Ovary (tissue), 3 donors: ENCODE data around the gene GTPBP1.

Source experiments
- CTCF ChIP-seq, 3 donors: fragments of 450-650 bp in 2 of 3; fragments of 200-600 bp in 1 of 3; IDR thresholded peaks; one replicate each; pipeline versions ENCODE4 v1.5.1 to v1.8.0; 2016 to 2022; ENCODE audit warnings: antibody characterized with exemption in 3 of 3, mild to moderate bottlenecking in 1 of 3
- EP300 ChIP-seq: sonication (generic); formaldehyde crosslinking; IDR thresholded peaks from one replicate; pipeline ENCODE4 v1.6.1; 2017; ENCODE audit warnings: antibody characterized with exemption
- POLR2A ChIP-seq: fragments of 450-650 bp; IDR thresholded peaks from one replicate; pipeline ENCODE4 v1.6.1; 2017; ENCODE audit warnings: antibody characterized with exemption, mild to moderate bottlenecking, moderate library complexity
- donor health status: DM: no; HTN: no; CAD: no.

GRCh38 chr22:38674888-38675287 lies 30.9 kb upstream of the GTPBP1 start:
- no peak for TF ChIP-seq CTCF (IDR thresholded peaks at IDR 0.05)
- no peak for TF ChIP-seq POLR2A
- no peak for TF ChIP-seq EP300
